HepG2 (cell line): ENCODE data around the gene MMP24OS. TPM values are rescaled to one million over a fixed set of nuclear protein-coding genes. Genes with fewer than 3 reads are reported as not detected.

ENCODE experiments used
- ATAC-seq: fragments of 200-7000 bp; cut with Tn5 transposase; 3 replicates; pipeline ENCODE4 v1.9.1; 2020; ENCODE audit warnings: mild to moderate bottlenecking, moderate library complexity
- BruUV-seq: library from RNA; stranded (reverse); fragments of 400-500 nt; replicated peaks from 2 replicates; lab custom pipeline; 2021; lab: Mats Ljungman, UMichigan
- CTCF ChIA-PET: fragments of 300-600 bp; formaldehyde crosslinking; extraction: SDS; loops from one replicate; lab custom pipeline; 2021; ENCODE audit warnings: low total read pairs, inconsistent platforms, low intra/inter-chr PET ratio; lab: Yijun Ruan, JAX
- POLR2A ChIA-PET: fragments of 350-600 bp; sonication (Branson Sonifier 250); formaldehyde crosslinking; loops from one replicate; lab custom pipeline; 2020; ENCODE audit warnings: antibody characterized with exemption, inconsistent platforms; lab: Yijun Ruan, JAX
- DNase-seq: peaks from one replicate; pipeline ENCODE4 v3.0.0-alpha.2; 2015; ENCODE audit warnings: low spot score
- FAIRE-seq: peaks from 3 replicates; lab custom pipeline; 2011; peaks lifted over from hg19 to GRCh38; lab: Jason Lieb, UNC
- H2AFZ ChIP-seq: one replicate; pipeline ENCODE4 v1.6.1; 2011; ENCODE audit warnings: low read length, inconsistent platforms
- H3K27ac ChIP-seq: fragments of 300-600 bp; 3 replicates; pipeline ENCODE4 v1.8.0; 2011; ENCODE audit warnings: mixed run types, mild to moderate bottlenecking, mixed read lengths, low read length, inconsistent platforms; ENCODE audit not compliant: insufficient read depth; ENCODE audit errors: extremely low read length
- H3K27me3 ChIP-seq, 2 experiments: fragments of 200-600 bp in 1 of 2; 2 replicates in 1 of 2; 3 replicates in 1 of 2; pipeline versions ENCODE4 v1.6.0 to v1.8.0; 2011; ENCODE audit warnings: low read length in 2 of 2, mild to moderate bottlenecking in 2 of 2, moderate library complexity in 2 of 2, inconsistent platforms in 1 of 2; ENCODE audit not compliant: insufficient read depth in 2 of 2, control insufficient read depth in 1 of 2
- H3K36me3 ChIP-seq, 2 experiments: fragments of 200-600 bp in 1 of 2; replicated peaks in 1 of 2; 2 replicates in 1 of 2; 3 replicates in 1 of 2; pipeline versions ENCODE4 v1.5.1 to v1.8.0; 2011; ENCODE audit warnings: low read length in 2 of 2, inconsistent platforms in 1 of 2; ENCODE audit not compliant: insufficient read depth in 2 of 2, control insufficient read depth in 1 of 2
- H3K4me1 ChIP-seq: 2 replicates; pipeline ENCODE4 v1.5.1; 2012; ENCODE audit warnings: low read length, inconsistent platforms; ENCODE audit not compliant: insufficient read depth
- H3K4me2 ChIP-seq: 2 replicates; pipeline ENCODE4 v1.6.0; 2011; ENCODE audit warnings: low read depth, low read length, inconsistent platforms
- H3K4me3 ChIP-seq, 3 experiments: fragments of 200-600 bp in 1 of 3; sonication (generic), shearing (Covaris generic) in 1 of 3; replicated peaks in 1 of 3; 2 replicates each; pipeline ENCODE4 v1.5.1; 2011 to 2016; ENCODE audit warnings: low read length in 3 of 3, inconsistent platforms in 2 of 3, low read depth in 2 of 3, mild to moderate bottlenecking in 2 of 3, control low read depth in 1 of 3, mixed read lengths in 1 of 3; ENCODE audit not compliant: insufficient read depth in 1 of 3
- H3K79me2 ChIP-seq: one replicate; pipeline ENCODE4 v1.6.1; 2011; ENCODE audit warnings: low read length, inconsistent platforms; ENCODE audit not compliant: insufficient read depth
- H3K9ac ChIP-seq: 2 replicates; pipeline ENCODE4 v1.6.0; 2011; ENCODE audit warnings: mild to moderate bottlenecking, low read depth, low read length, inconsistent platforms; ENCODE audit not compliant: insufficient read depth
- H3K9me3 ChIP-seq: 2 replicates; pipeline ENCODE4 v1.5.1; 2012; ENCODE audit warnings: mild to moderate bottlenecking, low read length
- H4K20me1 ChIP-seq: 2 replicates; pipeline ENCODE4 v1.6.0; 2011; ENCODE audit warnings: inconsistent platforms, mild to moderate bottlenecking, low read length, moderate library complexity; ENCODE audit not compliant: insufficient read depth
- ATF1 ChIP-seq: IDR thresholded peaks from 2 replicates; pipeline ENCODE4 v1.6.1; 2016; ENCODE audit warnings: mild to moderate bottlenecking, control low read depth
- KDM6A ChIP-seq: IDR thresholded peaks from 2 replicates; pipeline ENCODE4 v1.6.1; 2016; ENCODE audit warnings: low read depth
- MLLT10 ChIP-seq: sonication (generic); formaldehyde crosslinking; IDR thresholded peaks from 2 replicates; pipeline ENCODE4 v1.4.0; 2020; ENCODE audit warnings: missing genetic modification reagents
- PAF1 ChIP-seq: IDR thresholded peaks from 2 replicates; pipeline ENCODE4 v1.6.1; 2016; ENCODE audit warnings: missing genetic modification reagents, missing compliant biosample characterization
- PHF8 ChIP-seq: sonication (generic); formaldehyde crosslinking; IDR thresholded peaks from 2 replicates; pipeline ENCODE4 v1.5.0; 2020; ENCODE audit warnings: missing genetic modification reagents
- POLR2A ChIP-seq, 2 experiments: IDR thresholded peaks; 2 replicates each; pipeline ENCODE4 v1.6.1; 2011; ENCODE audit warnings: low read depth in 2 of 2, low read length in 2 of 2, mild to moderate bottlenecking in 1 of 2, moderate library complexity in 1 of 2; ENCODE audit not compliant: insufficient read depth in 1 of 2
- POLR2G ChIP-seq: fragments of 200-400 bp; formaldehyde crosslinking; IDR thresholded peaks from 2 replicates; pipeline ENCODE4 v1.6.1; 2018; ENCODE audit warnings: mild to moderate bottlenecking, low read depth, low read length, moderate library complexity
- RBM22 ChIP-seq: fragments of 200-400 bp; formaldehyde crosslinking; optimal IDR thresholded peaks from 2 replicates; pipeline ENCODE3; 2017; ENCODE audit warnings: mild to moderate bottlenecking, low read length, moderate library complexity
- RCOR2 ChIP-seq: IDR thresholded peaks from 2 replicates; pipeline ENCODE4 v1.6.1; 2016; ENCODE audit warnings: missing biosample characterization, missing genetic modification reagents
- THAP8 ChIP-seq: sonication (generic); formaldehyde crosslinking; IDR thresholded peaks from 2 replicates; pipeline ENCODE4 v1.5.1; 2020; ENCODE audit warnings: missing genetic modification reagents, mild to moderate bottlenecking, borderline replicate concordance
- ZBTB33 ChIP-seq: sonication (generic); formaldehyde crosslinking; IDR thresholded peaks from 2 replicates; pipeline ENCODE4 v1.4.0; 2020; ENCODE audit warnings: missing genetic modification reagents
- ZMYM2 ChIP-seq: sonication (generic); formaldehyde crosslinking; IDR thresholded peaks from 2 replicates; pipeline ENCODE4 v1.8.0; 2022; ENCODE audit warnings: mild to moderate bottlenecking, missing genetic modification reagents
- ZNF121 ChIP-seq: sonication (generic); formaldehyde crosslinking; IDR thresholded peaks from 2 replicates; pipeline ENCODE4 v1.5.0; 2020; ENCODE audit warnings: mild to moderate bottlenecking, missing genetic modification reagents
- ZNF234 ChIP-seq: sonication (generic); formaldehyde crosslinking; conservative IDR thresholded peaks from 2 replicates; pipeline ENCODE4 v1.5.1; 2020; ENCODE audit warnings: mild to moderate bottlenecking, missing genetic modification reagents
- ZNF552 ChIP-seq: sonication (generic); formaldehyde crosslinking; IDR thresholded peaks from 2 replicates; pipeline ENCODE4 v1.9.0; 2022; ENCODE audit warnings: missing genetic modification reagents, mild to moderate bottlenecking, borderline replicate concordance
- ZNF776 ChIP-seq: sonication (generic); formaldehyde crosslinking; IDR thresholded peaks from 2 replicates; pipeline ENCODE4 v1.4.0; 2020; ENCODE audit warnings: mild to moderate bottlenecking, missing genetic modification reagents
- WGBS: methylation state at CpG from one replicate; pipeline ENCODE4 v1.1.6; 2017; ENCODE audit warnings: low lambda C conversion rate; 5-methylcytosine and 5-hydroxymethylcytosine counted together
- in situ Hi-C: cut with HindIII; loops from 2 replicates; pipeline ENCODE4 v1.10.0; 2017; ENCODE audit warnings: low pct_unique_long_range_greater_than_20kb; ENCODE audit not compliant: extremely low pct_ligation_motif_present
- intact Hi-C: fragments of 100-400 bp; cut with micrococcal nuclease; formaldehyde crosslinking; loops from one replicate; pipeline ENCODE4 v1.10.0; 2022; ENCODE audit not compliant: unreplicated experiment
- polyA plus RNA-seq, 8 experiments: library from polyadenylated mRNA; depleted of rRNA in 3 of 8; stranded (reverse) in 7 of 8; unstranded in 1 of 8; fragments of >200 nt; fragmentation: Illumina TruSeq in 4 of 8; extraction: Trizol in 4 of 8; gene quantifications; 2 replicates each; pipeline versions ENCODE4 v1.2.1 to v1.2.3, GENCODE V29; 2011 to 2016; ENCODE audit warnings: low read depth in 4 of 8, missing spikeins in 1 of 8, mixed read lengths in 1 of 8; ENCODE audit not compliant: insufficient read depth in 1 of 8
- total RNA-seq, 5 experiments: library from RNA; depleted of rRNA; stranded (reverse); fragments of >200 nt; fragmentation: Illumina TruSeq; extraction: Trizol; gene quantifications; 2 replicates each; pipeline ENCODE4 v1.2.3, GENCODE V29; 2016; ENCODE audit warnings: low read depth in 1 of 5

Gene MMP24OS
- total and polyA plus RNA-seq, 2 of the 13 experiments (the other 11 are each of a cell fraction or from before 2014, with no cell fraction given) = 6.0 to 8.5 TPM

GRCh38 chr20:35300469-35301262, 22.7 kb upstream of the MMP24OS start:
- Histone ChIP-seq H3K79me2 (no peaks in the 10 kb centered on the region), H3K9ac (no peak overlapping the region), H3K27me3 (peaks cover 5 to 18% of the 10 kb centered on the region in 2 experiments), H2AFZ (no peak overlapping the region), H4K20me1 (no peaks in the 10 kb centered on the region), H3K4me2 (no peak overlapping the region), H3K9me3 (no peaks in the 10 kb centered on the region), H3K4me1 (peaks cover 40% of the 10 kb centered on the region), H3K4me3 (no peak overlapping the region), H3K27ac (no peak overlapping the region), H3K36me3 (peaks cover 7 to 15% of the 10 kb centered on the region in 2 experiments; a peak in 4 of 5 replicates)
- WGBS = 90% methylated on average over 4 of the region's 4 CpGs
- DNase-seq = no peak
- intact Hi-C loops = no loop called here
- CTCF ChIA-PET = no interaction called here
- POLR2A ChIA-PET = interaction anchor here (1.1 to 1.7 kb wide), 2 partner anchors 14 to 16 kb away, joined by 5 to 6 read pairs; partner anchors contain the start of gene EIF6
- no peak for ATAC-seq
- FAIRE-seq = no peak
- BruUV-seq = no TSS peak
- TF ChIP-seq RCOR2 (CRISPR knock-in tag) (no peak), ATF1 (CRISPR knock-in tag) (no peak), RBM22 (peak; percentile 59), ZNF121 (CRISPR knock-in tag) (peak; percentile 52; the same call in 1 of the 2 replicates)
- in situ Hi-C loops = loop anchor here (5.0 kb wide), 1 partner anchor 147 kb away; no protein-coding TSS in a partner anchor

GRCh38 chr20:35299780-35300179, 21.9 kb upstream of the MMP24OS start:
- H2AFZ ChIP-seq = no peak overlapping the region
- CTCF ChIA-PET = no interaction called here
- no peak overlapping the region for H3K4me3 ChIP-seq
- H3K79me2 ChIP-seq = no peaks in the 10 kb centered on the region
- H3K27ac ChIP-seq = no peak overlapping the region
- no TSS peak for BruUV-seq
- H3K36me3 ChIP-seq = peaks cover 7 to 9% of the 10 kb centered on the region in 2 experiments; a peak in 3 of 5 replicates
- no peak overlapping the region for H3K4me2 ChIP-seq
- intact Hi-C loops = no loop called here
- no peak for ATAC-seq
- H3K4me1 ChIP-seq = peaks cover 33% of the 10 kb centered on the region
- 85% methylated on average over 4 of the region's 4 CpGs for WGBS
- H3K9me3 ChIP-seq = no peaks in the 10 kb centered on the region
- in situ Hi-C loops = loop anchor here (5.0 kb wide), 2 partner anchors 33 to 148 kb away; no protein-coding TSS in a partner anchor
- H3K9ac ChIP-seq = no peak overlapping the region
- FAIRE-seq = no peak
- H3K27me3 ChIP-seq = peaks cover 5 to 23% of the 10 kb centered on the region in 2 experiments
- POLR2A ChIA-PET = interaction anchor here (1.1 kb wide), 1 partner anchor 15 kb away, joined by 6 read pairs; the partner anchor contains the start of gene EIF6
- H4K20me1 ChIP-seq = no peaks in the 10 kb centered on the region
- DNase-seq = no peak
- 0 out of 2 replicates have a peak, but pooled peaks have one; percentile 31 for TF ChIP-seq POLR2G
- peak in 1 of 2 experiments; percentile 37; a peak in 1 of 4 replicates for TF ChIP-seq POLR2A (IDR thresholded peaks at IDR 0.05; ENCODE audit: insufficient read depth in 1 of 2, low read depth in 2 of 2, low read length in 2 of 2)
- no peak for TF ChIP-seq THAP8 (CRISPR knock-in tag)
- 0 out of 2 replicates have a peak, but pooled peaks have one; percentile 0 for TF ChIP-seq ZNF776 (CRISPR knock-in tag)
- TF ChIP-seq PAF1 (CRISPR knock-in tag) = peak; percentile 89
- no peak for TF ChIP-seq ZMYM2 (CRISPR knock-in tag)
- no peak for TF ChIP-seq MLLT10 (CRISPR knock-in tag)
- no peak for TF ChIP-seq ZNF552 (CRISPR knock-in tag)
- no peak for TF ChIP-seq ZNF234
- 0 out of 2 replicates have a peak, but pooled peaks have one; percentile 13 for TF ChIP-seq PHF8 (CRISPR knock-in tag)
- no peak for TF ChIP-seq KDM6A (CRISPR knock-in tag)
- TF ChIP-seq ZBTB33 (CRISPR knock-in tag) = no peak
